H9 (cell line): ENCODE results near the gene PRELID2. TPM values are rescaled to one million over a fixed set of nuclear protein-coding genes. Genes with fewer than 3 reads are reported as not detected.

Experiments
- DNase-seq: peaks from one replicate; pipeline ENCODE4 v3.0.0-alpha.2; 2017
- H2AFZ ChIP-seq: one replicate; pipeline ENCODE4 v1.6.1; 2013; ENCODE audit warnings: mild to moderate bottlenecking, low read length, control low read depth, moderate library complexity
- H2AK5ac ChIP-seq: 2 replicates; pipeline ENCODE4 v1.6.1; 2013; ENCODE audit warnings: low read length, control low read depth, mixed read lengths; ENCODE audit not compliant: insufficient read length
- H2BK120ac ChIP-seq: one replicate; pipeline ENCODE4 v1.6.1; 2013; ENCODE audit warnings: low read depth, mild to moderate bottlenecking, low read length, control low read depth, inconsistent platforms; ENCODE audit not compliant: poor library complexity, severe bottlenecking
- H2BK12ac ChIP-seq: 2 replicates; pipeline ENCODE4 v1.6.1; 2013; ENCODE audit warnings: low read length, control low read depth, mixed read lengths, low read depth; ENCODE audit not compliant: insufficient read length
- H2BK15ac ChIP-seq: 2 replicates; pipeline ENCODE4 v1.6.1; 2013; ENCODE audit warnings: low read depth, low read length, control low read depth
- H2BK20ac ChIP-seq: one replicate; pipeline ENCODE4 v1.6.1; 2013; ENCODE audit warnings: low read depth, mild to moderate bottlenecking, low read length, control low read depth, inconsistent platforms; ENCODE audit not compliant: poor library complexity, severe bottlenecking
- H2BK5ac ChIP-seq: 2 replicates; pipeline ENCODE4 v1.6.1; 2013; ENCODE audit warnings: low read length, control low read depth, mixed read lengths; ENCODE audit not compliant: insufficient read length
- H3K14ac ChIP-seq: 2 replicates; pipeline ENCODE4 v1.6.1; 2013; ENCODE audit warnings: low read length, control low read depth; ENCODE audit not compliant: insufficient read depth
- H3K18ac ChIP-seq: 2 replicates; pipeline ENCODE4 v1.6.1; 2013; ENCODE audit warnings: low read depth, mild to moderate bottlenecking, mixed read lengths, low read length, control low read depth; ENCODE audit not compliant: insufficient read length
- H3K23ac ChIP-seq: 2 replicates; pipeline ENCODE4 v1.6.1; 2013; ENCODE audit warnings: low read length, control low read depth, mixed read lengths, low read depth; ENCODE audit not compliant: insufficient read length
- H3K23me2 ChIP-seq: 2 replicates; pipeline ENCODE4 v1.6.1; 2013; ENCODE audit warnings: low read depth, mild to moderate bottlenecking, mixed read lengths, low read length, control low read depth; ENCODE audit not compliant: insufficient read length, poor library complexity, severe bottlenecking
- H3K27ac ChIP-seq: 2 replicates; pipeline ENCODE4 v1.5.1; 2013; ENCODE audit warnings: low read length, control low read depth, mixed read lengths, low read depth; ENCODE audit not compliant: insufficient read length
- H3K27me3 ChIP-seq: 2 replicates; pipeline ENCODE4 v1.6.1; 2013; ENCODE audit warnings: low read length, control low read depth, inconsistent platforms; ENCODE audit not compliant: insufficient read depth
- H3K4ac ChIP-seq: 2 replicates; pipeline ENCODE4 v1.6.1; 2013; ENCODE audit warnings: low read depth, mild to moderate bottlenecking, control low read depth, inconsistent platforms, low read length, moderate library complexity
- H3K4me1 ChIP-seq: 2 replicates; pipeline ENCODE4 v1.6.1; 2013; ENCODE audit warnings: low read length, control low read depth, inconsistent platforms; ENCODE audit not compliant: insufficient read depth
- H3K4me2 ChIP-seq: 2 replicates; pipeline ENCODE4 v1.6.1; 2013; ENCODE audit warnings: low read length, control low read depth, mixed read lengths; ENCODE audit not compliant: insufficient read length, insufficient read depth
- H3K56ac ChIP-seq: 2 replicates; pipeline ENCODE4 v1.6.1; 2013; ENCODE audit warnings: low read depth, mild to moderate bottlenecking, mixed read lengths, low read length, control low read depth; ENCODE audit not compliant: insufficient read length
- H3K79me1 ChIP-seq: 2 replicates; pipeline ENCODE4 v1.6.1; 2013; ENCODE audit warnings: low read depth, mild to moderate bottlenecking, moderate library complexity, low read length, control low read depth, inconsistent platforms; ENCODE audit not compliant: insufficient read depth, poor library complexity, severe bottlenecking
- H3K79me2 ChIP-seq: 2 replicates; pipeline ENCODE4 v1.6.1; 2013; ENCODE audit warnings: low read length, control low read depth, inconsistent platforms; ENCODE audit not compliant: insufficient read depth
- H3K9ac ChIP-seq: 2 replicates; pipeline ENCODE4 v1.6.1; 2013; ENCODE audit warnings: low read length, control low read depth, mixed read lengths; ENCODE audit not compliant: insufficient read length; ENCODE audit errors: extremely low read depth
- H3K9me3 ChIP-seq: one replicate; pipeline ENCODE4 v1.6.1; 2013; ENCODE audit warnings: low read depth, low read length, inconsistent platforms; ENCODE audit not compliant: control insufficient read depth
- H3T11ph ChIP-seq: one replicate; pipeline ENCODE4 v1.6.1; 2013; ENCODE audit warnings: mild to moderate bottlenecking, low read length, control low read depth, inconsistent platforms
- H4K20me1 ChIP-seq: one replicate; pipeline ENCODE4 v1.6.1; 2013; ENCODE audit not compliant: control insufficient read depth, insufficient read length, insufficient read depth
- H4K5ac ChIP-seq: 2 replicates; pipeline ENCODE4 v1.6.1; 2013; ENCODE audit warnings: low read depth, mild to moderate bottlenecking, mixed read lengths, low read length, control low read depth; ENCODE audit not compliant: insufficient read length
- H4K8ac ChIP-seq: replicated peaks from 2 replicates; pipeline ENCODE4 v1.6.1; 2013; ENCODE audit warnings: low read length, control low read depth, mixed read lengths, low read depth; ENCODE audit not compliant: insufficient read length
- H4K91ac ChIP-seq: 2 replicates; pipeline ENCODE4 v1.6.1; 2013; ENCODE audit warnings: low read depth, mild to moderate bottlenecking, moderate library complexity, mixed read lengths, low read length, control low read depth; ENCODE audit not compliant: insufficient read length
- H3K27ac Mint-ChIP-seq, 3 experiments: 2 replicates in 2 of 3; 3 replicates in 1 of 3; pipeline ENCODE4 v1.8.0; 2020 to 2021; ENCODE audit warnings: mixed read lengths in 3 of 3, mild to moderate bottlenecking in 1 of 3, moderate library complexity in 1 of 3
- H3K27me3 Mint-ChIP-seq: 2 replicates; pipeline ENCODE4 v1.8.0; 2021; ENCODE audit warnings: low read depth, mild to moderate bottlenecking, moderate library complexity, mixed read lengths
- H3K36me3 Mint-ChIP-seq, 3 experiments: 2 replicates in 2 of 3; 3 replicates in 1 of 3; pipeline ENCODE4 v1.8.0; 2020 to 2021; ENCODE audit warnings: low read depth in 3 of 3, mixed read lengths in 3 of 3; ENCODE audit not compliant: insufficient read depth in 1 of 3
- H3K4me1 Mint-ChIP-seq, 2 experiments: 2 replicates each; pipeline ENCODE4 v1.8.0; 2020; ENCODE audit warnings: mixed read lengths in 2 of 2
- H3K4me3 Mint-ChIP-seq, 2 experiments: 2 replicates in 1 of 2; 3 replicates in 1 of 2; pipeline ENCODE4 v1.8.0; 2020 to 2021; ENCODE audit warnings: mild to moderate bottlenecking in 2 of 2, mixed read lengths in 2 of 2, moderate library complexity in 1 of 2
- H3K9me3 Mint-ChIP-seq, 2 experiments: 2 replicates in 1 of 2; 3 replicates in 1 of 2; pipeline ENCODE4 v1.8.0; 2020; ENCODE audit warnings: mild to moderate bottlenecking in 2 of 2, mixed read lengths in 2 of 2, moderate library complexity in 1 of 2
- WGBS: extraction: QIAGEN DNeasy Blood & Tissue Kit; methylation state at CpG from one replicate; pipeline ENCODE4 v1.1.7; 2013; ENCODE audit warnings: missing lambda C conversion rate, low lambda C conversion rate, mixed read lengths; ENCODE audit not compliant: insufficient read length; ENCODE audit errors: extremely low coverage; 5-methylcytosine and 5-hydroxymethylcytosine counted together
- total RNA-seq: library from RNA; stranded (reverse); gene quantifications from 2 replicates; pipeline ENCODE4 v1.2.1, GENCODE V29; 2021
- TF ChIP-seq, protein P1 (sequence below): fragments of 200-600 bp; sonication (generic); conservative IDR thresholded peaks from 3 replicates; pipeline ENCODE4 v1.8.0; 2021; ENCODE audit warnings: antibody characterized with exemption, mild to moderate bottlenecking

The PRELID2 gene
- total RNA-seq, 1 experiment from 2014 or later, result 13.2 TPM

DNA sequence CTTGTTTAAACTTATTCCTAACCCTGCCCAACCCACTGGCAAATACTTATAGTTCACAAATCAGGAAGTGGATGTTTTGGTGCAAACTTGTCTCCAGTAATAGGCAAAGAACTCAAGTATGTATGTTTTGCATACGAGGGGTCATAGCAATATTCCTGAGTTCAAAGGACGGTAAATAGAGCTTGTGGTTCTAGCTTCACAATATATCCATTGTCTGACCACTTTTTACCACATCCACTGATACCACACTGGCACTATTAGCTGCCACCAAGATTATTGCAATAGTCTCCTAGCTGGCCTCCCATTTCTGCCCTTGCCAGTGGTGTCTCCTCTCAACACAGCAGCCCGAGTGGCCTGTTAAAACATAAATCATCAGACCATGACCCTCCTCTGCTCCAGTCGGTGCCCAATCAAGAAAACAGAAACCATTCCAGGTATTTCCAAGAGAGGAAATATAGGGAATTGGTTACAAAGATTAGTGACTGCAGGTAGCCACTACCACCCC lies 20.7 kb upstream of the PRELID2 start:
- no peak overlapping the region for H3T11ph ChIP-seq
- no peak overlapping the region for H3K23ac ChIP-seq
- no peak overlapping the region for H4K91ac ChIP-seq
- TF ChIP-seq, protein P1, sequence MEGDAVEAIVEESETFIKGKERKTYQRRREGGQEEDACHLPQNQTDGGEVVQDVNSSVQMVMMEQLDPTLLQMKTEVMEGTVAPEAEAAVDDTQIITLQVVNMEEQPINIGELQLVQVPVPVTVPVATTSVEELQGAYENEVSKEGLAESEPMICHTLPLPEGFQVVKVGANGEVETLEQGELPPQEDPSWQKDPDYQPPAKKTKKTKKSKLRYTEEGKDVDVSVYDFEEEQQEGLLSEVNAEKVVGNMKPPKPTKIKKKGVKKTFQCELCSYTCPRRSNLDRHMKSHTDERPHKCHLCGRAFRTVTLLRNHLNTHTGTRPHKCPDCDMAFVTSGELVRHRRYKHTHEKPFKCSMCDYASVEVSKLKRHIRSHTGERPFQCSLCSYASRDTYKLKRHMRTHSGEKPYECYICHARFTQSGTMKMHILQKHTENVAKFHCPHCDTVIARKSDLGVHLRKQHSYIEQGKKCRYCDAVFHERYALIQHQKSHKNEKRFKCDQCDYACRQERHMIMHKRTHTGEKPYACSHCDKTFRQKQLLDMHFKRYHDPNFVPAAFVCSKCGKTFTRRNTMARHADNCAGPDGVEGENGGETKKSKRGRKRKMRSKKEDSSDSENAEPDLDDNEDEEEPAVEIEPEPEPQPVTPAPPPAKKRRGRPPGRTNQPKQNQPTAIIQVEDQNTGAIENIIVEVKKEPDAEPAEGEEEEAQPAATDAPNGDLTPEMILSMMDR, result no peak
- Mint-ChIP-seq H3K4me3 (peak overlapping the region; percentile 71 to 77), H3K27me3 (peaks cover 1% of the 10 kb centered on the region; the same call in 1 of the 2 replicates), H3K36me3 (no peaks in the 10 kb centered on the region), H3K27ac (peak overlapping the region; percentile 58 to 86 (median 59)), H3K4me1 (peaks cover 15 to 18% of the 10 kb centered on the region in 2 experiments), H3K9me3 (no peaks in the 10 kb centered on the region; a peak in 1 of 5 replicates)
- no peak overlapping the region for H3K27ac ChIP-seq
- H4K5ac ChIP-seq, result no peak overlapping the region
- H3K4me2 ChIP-seq, result peak overlapping the region; percentile 75
- no peaks in the 10 kb centered on the region for H3K9me3 ChIP-seq
- H2AFZ ChIP-seq, result peak overlapping the region; percentile 1
- no peaks in the 10 kb centered on the region for H3K79me2 ChIP-seq
- no peak overlapping the region for H2AK5ac ChIP-seq
- H4K20me1 ChIP-seq, result no peaks in the 10 kb centered on the region
- H3K79me1 ChIP-seq, result no peaks in the 10 kb centered on the region
- no peak overlapping the region for H2BK15ac ChIP-seq
- H3K4ac ChIP-seq, result no peak overlapping the region
- no peak for DNase-seq
- peak overlapping the region; percentile 33 for H3K9ac ChIP-seq
- no peak overlapping the region for H2BK12ac ChIP-seq
- no peak overlapping the region for H2BK120ac ChIP-seq
- H3K27me3 ChIP-seq, result no peaks in the 10 kb centered on the region
- no peak overlapping the region for H2BK5ac ChIP-seq
- H3K18ac ChIP-seq, result peak overlapping the region; percentile 74
- H3K14ac ChIP-seq, result peak overlapping the region; percentile 55; the same call in 1 of the 2 replicates
- H3K23me2 ChIP-seq, result peaks cover 4% of the 10 kb centered on the region
- H4K8ac ChIP-seq, result no peak overlapping the region
- H3K4me1 ChIP-seq, result peaks cover 5% of the 10 kb centered on the region; the same call in 1 of the 2 replicates
- H2BK20ac ChIP-seq, result no peak overlapping the region
- H3K56ac ChIP-seq, result no peak overlapping the region
- no CpG with 5 or more reads among the region's 4 CpGs for WGBS
